22Rv1 (cell line): ENCODE measurements around the gene KIRREL3.

Source experiments
- CTCF ChIP-seq: fragments of 450-650 bp; IDR thresholded peaks from 2 replicates; pipeline ENCODE4 v1.5.1; 2017; ENCODE audit warnings: mild to moderate bottlenecking
- ZFX ChIP-seq: fragments of 450-650 bp; IDR thresholded peaks from 2 replicates; pipeline ENCODE4 v1.6.1; 2017; ENCODE audit warnings: antibody characterized with exemption, borderline replicate concordance

- TF ChIP-seq CTCF (no peak), ZFX (no peak)
These were observed 345.4 kb downstream of the KIRREL3 start for GRCh38 chr11:126654886-126655806.
